HEK293 (cell line): ENCODE measurements around the gene CALCOCO2.

Experiments
- CTCF ChIA-PET: fragments of 350-600 bp; formaldehyde crosslinking; extraction: SDS; loops from one replicate; lab custom pipeline; 2021; ENCODE audit warnings: antibody characterized with exemption; lab: Yijun Ruan, JAX
- POLR2A ChIA-PET: fragments of 300-600 bp; formaldehyde crosslinking; extraction: SDS; loops from one replicate; lab custom pipeline; 2020; ENCODE audit warnings: antibody characterized with exemption, inconsistent platforms; lab: Yijun Ruan, JAX
- H3K27ac ChIP-seq: fragments of 200-500 bp; sonication (Bioruptor generic); 2 replicates; pipeline ENCODE4 v1.5.1; 2014; ENCODE audit warnings: low read depth, low read length, control low read depth, inconsistent platforms; ENCODE audit errors: extremely low read depth
- H3K36me3 ChIP-seq, 2 experiments: fragments of 200-500 bp in 1 of 2; sonication (Bioruptor generic) in 1 of 2; 1 replicate in 1 of 2; 2 replicates in 1 of 2; pipeline ENCODE4 v1.5.1; 2014 to 2017; ENCODE audit warnings: inconsistent platforms in 2 of 2, low read length in 2 of 2; ENCODE audit not compliant: control insufficient read depth in 2 of 2, insufficient read depth in 1 of 2
- H3K4me1 ChIP-seq: fragments of 200-500 bp; sonication (Bioruptor generic); 2 replicates; pipeline ENCODE4 v1.5.1; 2014; ENCODE audit warnings: mild to moderate bottlenecking, low read length, inconsistent platforms; ENCODE audit not compliant: control insufficient read depth, insufficient read depth
- H3K4me3 ChIP-seq: 2 replicates; pipeline ENCODE4 v1.5.1; 2011; ENCODE audit warnings: low read depth, mild to moderate bottlenecking, control low read depth, low read length, moderate library complexity
- H3K9me3 ChIP-seq: fragments of 200-500 bp; sonication (Bioruptor generic); 2 replicates; pipeline ENCODE4 v1.5.1; 2014; ENCODE audit warnings: low read depth, low read length, inconsistent platforms; ENCODE audit not compliant: control insufficient read depth, insufficient read depth
- KLF16 ChIP-seq: fragments of 450-650 bp; formaldehyde crosslinking; IDR thresholded peaks from 2 replicates; pipeline ENCODE4 v1.5.1; 2017; ENCODE audit warnings: missing biosample characterization, missing genetic modification characterization
- ZBTB17 ChIP-seq: fragments of 450-650 bp; formaldehyde crosslinking; IDR thresholded peaks from 2 replicates; pipeline ENCODE4 v1.5.1; 2016; ENCODE audit warnings: missing biosample characterization, missing genetic modification characterization
- ZBTB20 ChIP-seq: fragments of 450-650 bp; formaldehyde crosslinking; IDR thresholded peaks from 2 replicates; pipeline ENCODE4 v1.5.1; 2016; ENCODE audit warnings: missing biosample characterization, missing genetic modification characterization
- ZBTB6 ChIP-seq: fragments of 450-650 bp; formaldehyde crosslinking; IDR thresholded peaks from 2 replicates; pipeline ENCODE4 v1.5.1; 2017; ENCODE audit warnings: missing biosample characterization, missing genetic modification characterization
- ZEB2 ChIP-seq: fragments of 450-650 bp; formaldehyde crosslinking; IDR thresholded peaks from 2 replicates; pipeline ENCODE4 v1.5.1; 2016; ENCODE audit warnings: missing biosample characterization, missing genetic modification characterization
- ZFP41 ChIP-seq: fragments of 450-650 bp; formaldehyde crosslinking; IDR thresholded peaks from 2 replicates; pipeline ENCODE4 v1.5.1; 2016; ENCODE audit warnings: missing biosample characterization, missing genetic modification characterization, borderline replicate concordance
- ZNF24 ChIP-seq: fragments of 450-650 bp; formaldehyde crosslinking; IDR thresholded peaks from 2 replicates; pipeline ENCODE4 v1.5.1; 2016; ENCODE audit warnings: missing biosample characterization, missing genetic modification characterization
- ZNF335 ChIP-seq: fragments of 450-650 bp; formaldehyde crosslinking; conservative IDR thresholded peaks from 2 replicates; pipeline ENCODE4 v1.5.1; 2016; ENCODE audit warnings: missing biosample characterization, missing genetic modification characterization
- ZNF350 ChIP-seq: fragments of 450-650 bp; formaldehyde crosslinking; IDR thresholded peaks from 2 replicates; pipeline ENCODE4 v1.5.0; 2017; ENCODE audit warnings: missing biosample characterization, mild to moderate bottlenecking, missing genetic modification characterization
- ZNF354C ChIP-seq: fragments of 450-650 bp; formaldehyde crosslinking; IDR thresholded peaks from 2 replicates; pipeline ENCODE4 v1.5.1; 2016; ENCODE audit warnings: missing biosample characterization, missing genetic modification characterization, low read depth, borderline replicate concordance
- ZNF362 ChIP-seq: fragments of 450-650 bp; formaldehyde crosslinking; IDR thresholded peaks from 2 replicates; pipeline ENCODE4 v1.5.1; 2016; ENCODE audit warnings: missing biosample characterization, missing genetic modification characterization
- ZNF394 ChIP-seq: fragments of 450-650 bp; formaldehyde crosslinking; IDR thresholded peaks from 2 replicates; pipeline ENCODE4 v1.5.1; 2016; ENCODE audit warnings: missing biosample characterization, missing genetic modification characterization, mild to moderate bottlenecking, moderate library complexity, borderline replicate concordance
- ZNF433 ChIP-seq: fragments of 450-650 bp; formaldehyde crosslinking; IDR thresholded peaks from 2 replicates; pipeline ENCODE4 v1.5.1; 2016; ENCODE audit warnings: missing biosample characterization, missing genetic modification characterization, low read depth
- ZNF48 ChIP-seq: fragments of 450-650 bp; formaldehyde crosslinking; IDR thresholded peaks from 2 replicates; pipeline ENCODE4 v1.5.1; 2016; ENCODE audit warnings: missing biosample characterization, missing genetic modification characterization
- ZNF610 ChIP-seq: fragments of 450-650 bp; formaldehyde crosslinking; IDR thresholded peaks from 2 replicates; pipeline ENCODE4 v1.5.1; 2016; ENCODE audit warnings: missing biosample characterization, missing genetic modification characterization, borderline replicate concordance
- ZNF677 ChIP-seq: fragments of 450-650 bp; IDR thresholded peaks from 2 replicates; pipeline ENCODE4 v1.5.0; 2018; ENCODE audit warnings: missing biosample characterization, mild to moderate bottlenecking, missing genetic modification characterization, moderate library complexity
- ZNF692 ChIP-seq: fragments of 450-650 bp; formaldehyde crosslinking; IDR thresholded peaks from 2 replicates; pipeline ENCODE4 v1.5.1; 2016; ENCODE audit warnings: missing biosample characterization, missing genetic modification characterization
- ZNF768 ChIP-seq: fragments of 450-650 bp; formaldehyde crosslinking; IDR thresholded peaks from 2 replicates; pipeline ENCODE4 v1.5.1; 2018; ENCODE audit warnings: missing biosample characterization, mild to moderate bottlenecking, missing genetic modification characterization
- ZNF785 ChIP-seq: fragments of 450-650 bp; formaldehyde crosslinking; IDR thresholded peaks from 2 replicates; pipeline ENCODE4 v1.5.1; 2016; ENCODE audit warnings: missing biosample characterization, missing genetic modification characterization

The CALCOCO2 gene

GRCh38 chr17:48856122-48856821 is 25.4 kb downstream of the CALCOCO2 start:
- no peak overlapping the region for H3K4me3 ChIP-seq
- peaks cover 58 to 78% of the 10 kb centered on the region in 2 experiments for H3K36me3 ChIP-seq
- H3K9me3 ChIP-seq, result no peaks in the 10 kb centered on the region
- no peaks in the 10 kb centered on the region for H3K4me1 ChIP-seq
- POLR2A ChIA-PET, result no interaction called here
- no peak for TF ChIP-seq ZEB2
- TF ChIP-seq ZNF610 (tag by site-specific recombination), result no peak
- TF ChIP-seq ZNF350 (tag by site-specific recombination), result no peak
- TF ChIP-seq ZNF24 (tag by site-specific recombination), result 0 out of 2 replicates have a peak, but pooled peaks have one; percentile 53
- no peak for TF ChIP-seq ZNF48 (tag by site-specific recombination)
- CTCF ChIA-PET, result interaction anchor here (0.7 to 1.8 kb wide), 5 partner anchors 23 to 1123 kb away, joined by 3 to 4 read pairs (median 4); partner anchors contain the start of gene TBX21
- H3K27ac ChIP-seq, result no peak overlapping the region

- no peaks in the 10 kb centered on the region for H3K4me1 ChIP-seq
- peaks cover 55 to 81% of the 10 kb centered on the region in 2 experiments for H3K36me3 ChIP-seq
- no peak overlapping the region for H3K4me3 ChIP-seq
- H3K27ac ChIP-seq, result no peak overlapping the region
- H3K9me3 ChIP-seq, result no peaks in the 10 kb centered on the region
- TF ChIP-seq ZNF433 (no peak), ZBTB6 (no peak), ZBTB17 (tag by site-specific recombination) (no peak), ZNF692 (tag by site-specific recombination) (no peak), ZNF677 (tag by site-specific recombination) (no peak), KLF16 (tag by site-specific recombination) (no peak), ZBTB20 (tag by site-specific recombination) (no peak), ZNF785 (no peak), ZNF354C (no peak), ZFP41 (tag by site-specific recombination) (no peak), ZNF394 (tag by site-specific recombination) (no peak), ZNF335 (tag by site-specific recombination) (no peak), ZNF362 (tag by site-specific recombination) (no peak), ZNF768 (tag by site-specific recombination) (no peak)
- ChIA-PET CTCF (interaction anchor here (0.6 to 6.9 kb wide), 8 partner anchors 11 to 389 kb away, joined by 3 to 50 read pairs (median 3); partner anchors contain the start of gene TTLL6), POLR2A (no interaction called here)
These were observed 29.2 kb downstream of the CALCOCO2 start for GRCh38 chr17:48860034-48860433.
